HG03354 (cell line): ENCODE results near the gene MAN1A1.

Experiments
- ATAC-seq: cut with Tn5 transposase; IDR thresholded peaks from one replicate; pipeline ENCODE4 v1.9.1; 2021; ENCODE audit warnings: mild to moderate bottlenecking; ENCODE audit not compliant: unreplicated experiment, poor library complexity, severe bottlenecking

Gene MAN1A1

DNA sequence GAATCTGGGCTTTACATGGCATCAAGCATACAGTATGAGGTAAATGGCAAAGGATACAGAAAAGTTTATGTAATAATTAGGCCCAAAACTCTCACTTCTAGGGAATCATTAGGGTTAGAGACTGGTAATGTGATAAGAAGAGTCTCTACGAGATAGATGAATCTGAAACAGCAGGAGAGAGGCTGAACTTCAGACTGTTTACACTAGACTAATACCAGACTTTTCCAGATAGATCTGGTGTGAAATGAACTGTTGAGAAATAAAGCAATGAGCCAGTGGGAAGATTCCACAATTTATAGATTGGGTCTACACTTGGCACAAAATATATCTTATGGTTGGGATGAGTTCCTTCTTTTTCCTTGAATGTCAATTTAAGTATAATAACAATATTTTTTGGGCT, 134.3 kb downstream of the MAN1A1 start:
- no peak for ATAC-seq

DNA sequence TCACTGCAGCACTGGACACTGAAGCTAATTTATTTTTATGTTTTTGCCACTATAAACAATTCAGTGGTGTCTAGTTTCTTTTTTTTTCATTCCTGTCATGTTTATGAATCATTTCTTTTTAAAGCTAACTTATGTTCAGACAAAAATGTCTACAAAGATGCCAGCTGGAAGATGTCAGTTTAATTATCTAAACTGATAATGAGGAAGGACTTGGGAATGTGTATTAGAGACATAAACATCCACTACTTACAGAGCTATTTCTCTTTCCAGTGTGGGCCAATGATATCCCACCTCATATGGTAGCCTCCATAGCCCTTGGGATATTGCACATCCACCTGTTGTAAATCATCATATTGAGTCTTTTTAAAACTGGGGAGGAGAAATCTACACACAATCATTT, 139.0 kb downstream of the MAN1A1 start:
- ATAC-seq: no peak

DNA sequence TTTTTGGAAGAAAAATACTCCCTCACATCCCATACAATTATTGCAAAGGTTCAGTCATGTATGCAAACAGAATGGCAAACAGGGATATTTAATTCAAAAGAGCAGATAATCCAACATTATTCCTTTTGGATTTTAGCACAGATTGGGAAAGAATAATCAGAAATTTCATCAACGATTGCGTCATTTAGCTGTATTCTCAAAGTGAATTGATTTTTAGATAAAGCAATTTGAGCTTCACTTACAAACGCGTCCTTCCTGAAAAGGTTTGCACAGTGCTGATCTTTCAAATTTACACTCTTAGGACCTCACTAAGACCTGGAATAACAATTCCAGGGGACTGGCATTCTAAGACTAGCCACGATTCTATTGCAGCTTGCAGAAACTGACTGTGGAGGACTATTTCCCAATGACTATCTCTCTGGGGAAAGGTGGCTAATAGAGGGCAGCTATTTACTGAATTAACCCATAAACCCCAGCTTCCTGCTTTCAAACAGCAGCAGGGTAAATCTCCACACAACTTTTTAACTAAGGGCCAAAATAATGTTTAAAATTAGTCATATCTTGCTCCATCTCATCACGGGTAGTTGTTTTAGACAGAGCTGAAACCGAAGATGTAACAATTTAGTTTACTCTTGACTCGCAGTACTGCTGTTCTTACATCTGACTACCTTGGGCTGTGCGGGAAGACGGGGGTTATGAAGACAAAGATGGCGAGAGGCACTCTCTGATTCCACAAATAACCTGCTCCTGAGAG, 139.9 kb downstream of the MAN1A1 start:
- ATAC-seq: no peak

DNA sequence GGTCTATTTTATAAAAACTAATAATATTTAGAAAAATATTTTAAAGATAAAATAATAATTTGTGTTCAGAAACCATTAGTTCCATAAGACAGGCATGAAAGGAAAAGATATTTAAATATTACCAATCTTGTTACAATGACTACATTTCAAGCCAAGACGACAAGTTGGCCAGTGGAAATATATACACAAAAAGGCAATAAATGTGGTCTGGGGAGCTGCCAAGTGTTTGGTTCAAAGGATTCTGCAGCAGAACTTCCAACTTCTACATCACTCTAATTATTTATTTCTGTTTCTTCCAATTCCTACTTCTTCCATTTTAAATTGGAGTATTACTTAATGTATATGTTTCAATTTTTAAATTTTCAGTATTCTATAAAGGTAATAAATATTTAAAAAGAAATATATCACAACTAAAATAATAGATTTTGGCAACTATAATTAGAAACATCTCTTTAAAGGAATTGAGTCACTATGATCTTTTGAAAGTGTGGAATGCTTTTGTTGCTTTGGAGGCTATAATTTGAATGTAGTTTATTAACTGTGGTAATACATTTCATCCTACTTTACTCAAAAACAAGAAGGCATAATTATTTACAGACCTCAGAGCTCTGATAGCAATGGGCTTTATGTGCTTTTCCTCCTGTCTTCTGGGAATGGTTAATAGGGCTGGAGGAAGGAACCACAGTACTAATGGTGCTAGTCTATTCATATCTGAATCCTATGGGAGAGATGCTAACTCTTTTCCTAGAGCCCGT, 141.4 kb downstream of the MAN1A1 start:
- ATAC-seq: no peak

DNA sequence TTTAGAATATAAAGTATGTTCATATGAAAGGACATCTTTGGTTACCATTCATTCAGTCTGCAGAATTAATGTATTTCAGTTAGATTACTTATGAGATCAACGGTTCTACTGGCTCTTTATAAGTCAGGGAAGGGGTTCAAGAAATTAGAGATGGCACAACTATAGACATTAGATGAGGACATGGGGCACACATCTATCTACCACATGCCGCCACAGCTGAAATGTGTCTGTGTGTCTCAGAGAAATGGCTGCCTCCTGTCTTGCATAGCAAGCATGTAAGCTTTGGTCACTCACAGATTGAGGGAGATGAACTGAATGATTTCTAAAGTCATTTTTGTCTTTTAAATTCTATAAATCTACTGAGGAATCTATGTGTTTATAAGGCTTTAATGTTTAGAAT, 142.2 kb downstream of the MAN1A1 start:
- ATAC-seq: no peak

DNA sequence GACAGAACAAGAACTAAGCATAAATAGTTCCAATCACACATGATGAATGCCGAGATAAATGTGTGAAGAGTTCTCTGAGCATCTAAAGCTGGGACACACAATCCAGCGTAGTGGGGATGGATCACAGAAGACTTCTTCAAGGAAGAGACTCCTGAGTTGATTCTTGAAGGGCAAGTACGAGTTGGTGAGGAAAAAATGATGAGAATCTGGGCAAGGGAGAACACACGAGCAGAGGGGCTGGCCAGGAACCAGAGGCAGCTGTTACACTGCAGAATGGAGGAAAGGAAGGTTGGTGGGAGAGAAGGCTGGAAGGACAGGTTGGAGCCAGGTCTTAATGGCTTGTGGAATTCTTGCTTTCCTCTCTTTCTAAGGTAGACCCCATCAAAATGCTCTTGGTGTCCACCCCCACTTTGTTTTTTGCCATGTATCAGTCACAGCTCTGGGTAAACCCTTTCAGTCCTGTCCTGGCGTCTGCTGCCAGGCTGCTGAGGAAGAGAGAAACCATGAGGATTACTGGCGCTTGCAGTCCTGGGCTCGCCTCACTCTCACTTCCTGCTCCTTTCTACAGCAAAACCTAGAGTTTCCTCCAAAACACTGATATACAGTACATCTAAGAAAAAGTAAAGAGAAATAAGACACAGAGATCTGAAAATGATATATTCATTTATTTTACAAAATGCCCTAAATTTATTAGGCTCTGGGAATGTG, 143.5 kb downstream of the MAN1A1 start:
- peak; percentile 91 for ATAC-seq

DNA sequence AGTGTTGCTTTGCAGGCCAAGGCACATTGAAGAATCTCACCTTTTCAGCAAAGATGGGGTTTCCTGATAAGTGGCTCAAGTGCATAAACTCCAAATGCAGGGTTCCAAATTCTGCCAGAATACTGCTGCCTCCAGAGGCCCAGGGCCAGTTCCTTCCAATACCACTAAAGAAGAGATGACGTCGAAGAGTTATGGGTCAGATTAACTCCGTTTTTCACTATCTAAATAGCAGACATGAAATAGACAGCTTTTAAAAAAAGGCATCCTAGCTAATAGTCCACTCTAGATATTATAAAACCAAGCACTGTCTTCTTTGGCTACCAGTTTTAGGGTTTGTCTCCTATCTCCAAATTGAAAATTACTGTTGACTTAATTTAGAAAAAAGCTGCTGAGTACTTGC, 144.8 kb downstream of the MAN1A1 start:
- ATAC-seq: no peak

DNA sequence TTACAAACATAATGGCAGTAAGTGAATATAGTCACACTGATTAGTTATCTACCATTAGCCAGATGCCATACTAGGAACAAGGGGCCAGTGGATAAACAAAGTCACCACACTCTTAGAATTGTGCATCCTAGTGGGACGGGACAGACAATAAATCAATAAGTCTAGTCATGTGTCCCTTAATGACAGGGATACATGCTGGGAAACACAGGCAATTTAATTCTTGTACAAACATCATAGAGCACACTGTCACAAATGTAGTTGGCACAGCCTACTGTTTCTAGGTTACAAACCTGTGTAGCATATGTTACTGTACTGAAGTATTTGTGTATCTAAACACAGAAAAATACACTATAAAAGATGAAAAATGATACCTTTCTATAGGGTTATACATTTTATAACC, 148.1 kb downstream of the MAN1A1 start:
- no peak for ATAC-seq

DNA sequence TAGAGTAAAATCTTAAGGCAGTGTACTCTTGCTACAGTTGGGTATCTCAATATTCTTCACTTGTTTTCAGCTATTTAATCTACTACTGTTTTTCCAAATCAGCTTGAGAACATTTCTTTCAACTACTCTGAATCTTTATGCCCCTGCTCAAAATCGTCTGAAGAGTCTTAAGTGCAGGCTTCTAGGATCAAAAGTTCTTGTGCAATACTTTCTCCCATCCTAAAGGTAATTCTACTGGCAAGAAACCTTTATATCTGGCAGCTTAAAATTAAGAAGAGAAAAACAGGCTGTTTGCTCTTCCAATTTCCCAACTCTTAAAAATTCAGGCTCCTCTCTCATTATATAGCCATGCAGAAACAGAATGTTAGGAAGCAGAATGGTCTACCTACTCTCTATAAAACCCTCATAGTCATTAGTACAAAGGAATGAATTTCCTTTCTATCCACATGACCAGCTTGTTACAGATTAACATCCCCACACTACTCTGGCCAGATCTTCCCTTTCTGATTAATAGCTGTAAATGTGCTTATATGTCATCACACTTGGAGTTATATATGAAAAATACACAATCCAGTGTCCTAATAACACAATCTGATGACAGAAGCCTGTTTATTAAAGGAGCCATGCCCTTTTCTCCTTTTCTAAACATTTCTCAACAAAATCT, 148.9 kb downstream of the MAN1A1 start:
- no peak for ATAC-seq

DNA sequence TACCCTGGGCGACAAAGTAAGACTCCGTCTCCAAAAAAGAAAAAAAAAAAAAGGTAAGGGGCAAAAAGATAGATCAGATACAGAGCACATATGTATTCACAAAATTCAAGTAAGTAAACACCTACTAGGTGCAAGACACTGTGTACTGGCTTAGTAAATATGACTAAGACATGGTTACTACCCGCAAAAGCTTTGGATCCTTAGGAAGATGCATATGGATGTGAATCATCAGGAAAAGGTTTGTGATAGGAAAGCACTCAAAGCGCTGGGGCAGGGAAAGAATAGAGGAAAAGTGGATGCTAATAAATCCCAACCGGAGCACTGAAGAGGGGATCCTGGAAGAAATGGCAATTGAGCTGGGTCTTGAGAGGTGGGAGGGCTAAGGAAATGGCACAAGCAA, 152.3 kb downstream of the MAN1A1 start:
- ATAC-seq: no peak

DNA sequence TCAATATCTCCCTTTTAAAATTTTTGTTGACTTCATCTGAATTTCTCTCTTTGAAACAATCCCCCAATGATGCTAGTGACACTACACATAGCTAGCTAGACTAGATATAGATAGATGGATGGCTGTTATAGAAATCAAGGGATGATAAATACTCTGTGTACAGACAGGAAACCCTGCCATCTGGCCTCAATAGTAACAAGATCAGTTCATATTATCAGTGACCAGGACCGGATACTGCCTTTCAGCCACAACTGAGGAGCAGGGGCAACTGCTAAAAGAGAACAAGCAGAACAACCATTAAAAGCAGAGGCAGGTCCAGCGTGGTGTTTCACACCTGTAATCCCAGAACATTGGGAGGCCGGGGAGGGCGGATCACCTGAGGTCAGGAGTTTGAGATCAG, 152.8 kb downstream of the MAN1A1 start:
- ATAC-seq: no peak

DNA sequence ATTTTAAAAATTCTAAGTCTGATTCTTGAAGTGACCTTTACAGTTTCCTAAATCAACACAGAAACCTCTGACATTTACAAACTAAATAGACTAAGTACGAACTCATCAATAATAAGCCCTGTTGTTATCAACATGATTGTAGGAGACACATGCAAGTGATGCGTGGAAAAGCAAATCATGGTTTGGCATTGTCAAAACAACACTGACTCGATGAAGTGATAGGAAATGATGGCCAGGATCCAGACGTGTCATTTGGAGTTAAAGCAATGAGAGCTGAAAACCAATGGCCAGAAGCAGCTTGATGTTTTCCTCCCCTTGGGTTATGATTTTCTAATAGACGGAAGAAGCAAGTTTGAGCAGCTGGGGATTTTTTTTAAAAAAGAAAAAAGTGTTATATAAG, 153.7 kb downstream of the MAN1A1 start:
- no peak for ATAC-seq

DNA sequence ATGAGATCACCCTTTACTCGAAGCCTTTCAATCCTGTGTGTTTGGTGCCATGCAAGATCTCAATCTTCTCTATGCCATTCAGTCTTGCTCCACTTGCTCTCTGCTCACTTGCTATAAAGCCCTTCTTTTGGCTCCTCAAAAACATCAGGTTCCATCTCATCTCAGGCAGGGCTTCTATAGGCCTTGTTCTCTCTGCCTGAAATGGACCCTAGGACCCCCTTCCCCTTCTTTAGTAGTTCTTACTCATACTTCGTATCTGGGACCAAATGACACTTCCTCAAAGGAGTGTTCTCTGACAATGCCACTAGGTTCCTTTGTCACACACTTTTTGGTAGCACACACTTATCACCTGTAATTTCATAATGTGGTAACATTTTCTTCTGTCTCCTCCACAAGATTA, 154.4 kb downstream of the MAN1A1 start:
- ATAC-seq: no peak

DNA sequence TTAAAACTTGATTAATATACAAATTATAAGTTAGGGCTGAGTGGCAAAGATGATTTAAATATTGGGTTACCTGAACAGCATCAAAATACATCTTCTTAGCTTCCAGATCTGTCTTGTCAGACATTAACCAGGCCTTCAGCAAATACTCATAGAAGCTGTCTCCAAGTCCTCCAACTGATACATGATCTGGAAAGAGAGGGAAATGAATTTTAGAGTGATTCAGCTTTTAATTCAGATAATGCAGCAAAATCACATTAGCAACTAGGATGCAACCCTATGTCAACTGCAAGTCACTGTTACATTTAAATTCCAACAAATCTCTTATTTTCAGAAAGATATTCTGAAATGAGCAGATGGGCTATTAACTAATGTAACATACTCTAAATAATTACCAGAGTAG, 155.9 kb downstream of the MAN1A1 start:
- no peak for ATAC-seq

DNA sequence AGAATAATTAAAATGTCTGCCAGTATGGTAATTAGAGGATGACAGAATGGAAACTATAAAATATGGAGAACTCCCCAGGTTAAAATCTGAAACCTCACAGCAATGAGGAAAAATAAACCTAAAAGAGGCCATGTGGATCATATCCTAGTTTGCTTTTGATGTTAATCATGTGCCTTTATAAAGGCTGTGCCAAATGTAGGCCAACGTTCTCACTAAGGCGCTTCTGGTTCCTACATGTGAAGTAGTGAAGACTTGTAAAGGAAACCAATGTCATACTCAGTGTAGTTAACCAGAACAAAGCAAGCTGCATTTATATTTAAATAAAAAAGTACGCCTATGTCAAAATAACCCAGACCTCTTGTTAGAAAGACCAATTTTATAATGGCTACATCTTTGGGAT, 157.4 kb downstream of the MAN1A1 start:
- ATAC-seq: no peak

DNA sequence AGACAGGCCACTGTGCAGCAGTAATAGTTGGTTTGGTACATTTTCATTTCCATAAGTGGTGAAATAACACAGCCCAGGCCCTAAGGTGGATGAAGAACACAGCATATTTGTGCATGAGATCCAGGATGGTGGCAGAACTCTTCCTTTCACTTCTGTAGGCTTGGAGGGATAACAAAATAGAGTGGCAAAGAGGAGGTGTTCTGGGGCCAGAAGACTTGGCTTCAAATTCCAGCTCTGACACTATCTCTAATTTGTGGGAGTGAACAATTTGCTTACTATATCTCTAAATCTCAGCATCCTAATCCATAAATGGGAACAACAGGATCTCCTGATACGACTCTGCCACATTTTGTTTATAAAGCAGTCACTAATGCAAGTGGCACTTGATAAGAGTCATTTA, 159.4 kb downstream of the MAN1A1 start:
- no peak for ATAC-seq

DNA sequence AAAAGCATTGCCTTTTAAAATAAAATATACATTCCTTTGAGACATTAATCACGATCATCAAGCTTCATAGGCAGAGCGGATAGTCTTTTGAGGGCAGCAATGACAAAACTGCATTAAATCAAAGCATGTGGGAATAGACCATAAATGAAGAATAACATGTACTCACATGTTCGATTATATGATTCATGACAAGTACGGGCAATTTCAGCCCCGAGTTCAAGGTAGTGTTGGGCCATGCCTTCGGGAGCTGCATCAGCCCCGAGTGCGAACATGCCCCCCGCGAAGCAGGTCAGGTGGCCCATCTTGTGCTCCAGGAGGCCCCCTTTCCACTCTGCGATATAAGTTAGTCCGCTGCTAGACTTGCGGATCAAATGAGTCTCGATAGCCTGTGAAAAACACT, 160.1 kb downstream of the MAN1A1 start:
- no peak for ATAC-seq

DNA sequence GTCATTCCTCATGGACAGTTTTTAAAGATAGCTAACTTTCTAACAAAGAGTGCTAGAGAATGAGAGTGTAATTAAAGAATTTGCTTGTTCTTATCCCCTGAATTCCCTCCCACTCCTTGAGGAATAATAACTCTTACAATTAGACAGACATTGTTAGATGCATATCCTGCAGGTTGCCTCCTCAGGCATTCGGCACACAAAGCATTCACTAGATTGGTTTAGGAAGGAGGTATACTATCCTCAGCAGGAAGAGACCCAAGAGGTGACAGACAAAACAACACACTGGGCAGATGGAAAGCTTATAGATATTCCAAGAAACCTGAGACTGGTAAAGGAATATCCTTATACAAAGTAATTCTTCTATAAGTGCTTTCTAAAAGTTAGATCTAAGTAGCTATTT, 162.0 kb downstream of the MAN1A1 start:
- ATAC-seq: no peak

DNA sequence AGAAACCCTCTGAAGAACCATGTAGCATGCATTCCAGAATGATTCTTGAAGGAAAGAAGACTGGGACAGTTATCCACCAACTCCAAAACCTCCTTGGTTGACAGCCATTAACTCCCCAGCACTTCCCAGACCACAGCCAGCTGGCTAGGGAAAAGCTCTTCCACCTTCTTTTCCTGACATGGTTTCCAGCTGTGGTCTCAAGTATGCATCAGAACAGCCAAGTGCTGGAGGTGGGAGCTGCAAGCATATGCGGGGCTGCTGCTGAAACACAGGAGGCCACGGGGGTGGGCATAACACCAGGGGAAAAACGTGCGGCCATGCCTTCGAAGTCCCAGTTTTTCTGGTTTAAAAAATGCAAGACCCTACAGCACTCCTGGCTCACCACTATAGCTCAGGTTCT, 163.1 kb downstream of the MAN1A1 start:
- ATAC-seq: no peak

DNA sequence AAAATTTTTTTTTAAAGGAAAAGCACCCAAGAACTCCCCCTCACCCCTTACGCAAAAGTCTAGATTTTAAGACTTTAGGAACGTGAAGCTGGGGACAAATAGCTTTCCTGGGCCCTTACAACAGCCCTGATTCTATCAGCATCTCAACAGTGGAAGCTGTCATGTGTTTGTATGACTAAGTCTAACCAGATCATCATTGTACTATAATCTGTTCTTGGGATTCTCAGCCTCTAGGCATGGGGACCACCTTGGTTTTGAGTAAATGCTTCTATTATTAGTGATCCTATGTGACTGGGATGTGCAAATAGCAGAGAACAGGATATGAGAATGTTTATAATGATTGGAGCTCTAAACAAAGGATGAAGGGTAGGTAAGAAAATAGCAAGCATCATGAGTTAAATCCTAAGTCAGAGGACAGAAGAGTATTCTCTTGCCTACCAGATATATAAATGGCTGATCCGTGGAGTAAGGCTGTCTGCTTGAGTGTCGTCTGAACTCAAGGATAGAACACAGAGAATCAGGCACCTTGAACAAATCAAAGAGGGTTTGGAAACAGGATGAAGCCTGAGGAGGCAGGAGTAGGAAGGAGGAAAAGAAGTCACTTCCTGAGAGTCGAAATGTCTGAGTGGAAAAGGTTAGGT, 165.4 kb downstream of the MAN1A1 start:
- no peak for ATAC-seq
